HG02610 (cell line): ENCODE measurements around the gene DHDDS.
A peak's percentile ranks its signal among the peaks of the same experiment; 100 is the strongest.
"Not testable (repeated sequence)": the region's sequence is repeated elsewhere in the genome, so short reads cannot be mapped to it uniquely, and the experiment has no call there.

ENCODE experiments used
- ATAC-seq: cut with Tn5 transposase; IDR thresholded peaks from one replicate; pipeline ENCODE4 v1.9.1; 2021; ENCODE audit warnings: mild to moderate bottlenecking, moderate library complexity; ENCODE audit not compliant: unreplicated experiment

The DHDDS gene

GRCh38 chr1:26431979-26432695 is at the start of gene DHDDS:
Gene DHDDS (plus strand): TSS chr1:26432321. CDS start chr1:26432946, 625 bp downstream.
- peak; percentile 91 for ATAC-seq

- no peak for ATAC-seq
Measured at GRCh38 chr1:26384076-26384475, 48.0 kb upstream of the DHDDS start.

GRCh38 chr1:26385063-26385462 is 47.1 kb upstream of the DHDDS start:
- not testable (repeated sequence) for ATAC-seq

GRCh38 chr1:26387447-26387846 is 44.7 kb upstream of the DHDDS start:
- ATAC-seq = no peak

- ATAC-seq = no peak
Measured at GRCh38 chr1:26388791-26389445, 43.2 kb upstream of the DHDDS start.

- ATAC-seq = no peak
Measured at GRCh38 chr1:26389604-26390247, 42.4 kb upstream of the DHDDS start.

- no peak for ATAC-seq
Measured at GRCh38 chr1:26391450-26391849, 40.7 kb upstream of the DHDDS start.

- no peak for ATAC-seq
Measured at GRCh38 chr1:26395754-26396153, 36.4 kb upstream of the DHDDS start.

- no peak for ATAC-seq
Measured at GRCh38 chr1:26399034-26399433, 33.1 kb upstream of the DHDDS start.

- no peak for ATAC-seq
Measured at GRCh38 chr1:26401891-26402290, 30.2 kb upstream of the DHDDS start.

- ATAC-seq = no peak
Measured at GRCh38 chr1:26403656-26404055, 28.5 kb upstream of the DHDDS start.

- ATAC-seq = no peak
Measured at GRCh38 chr1:26404641-26405040, 27.5 kb upstream of the DHDDS start.

GRCh38 chr1:26405281-26405915 is 26.7 kb upstream of the DHDDS start:
- no peak for ATAC-seq

- ATAC-seq = no peak
Measured at GRCh38 chr1:26408604-26409003, 23.5 kb upstream of the DHDDS start.

GRCh38 chr1:26409191-26409807 is 22.8 kb upstream of the DHDDS start:
- ATAC-seq = no peak

GRCh38 chr1:26410706-26411623 is 21.2 kb upstream of the DHDDS start, which contains the start of gene LIN28A:
Gene LIN28A (plus strand): TSS chr1:26410817. CDS start chr1:26410892, 75 bp downstream.
- no peak for ATAC-seq

GRCh38 chr1:26411624-26412074 is 20.5 kb upstream of the DHDDS start:
- ATAC-seq = no peak

- ATAC-seq = no peak
Measured at GRCh38 chr1:26412180-26412840, 19.8 kb upstream of the DHDDS start.

GRCh38 chr1:26413031-26413430 is 19.1 kb upstream of the DHDDS start:
- no peak for ATAC-seq
